ENCODE results near the gene ARRB1. TPM values are rescaled to one million over a fixed set of nuclear protein-coding genes. Genes with fewer than 3 reads are reported as not detected.

Gene ARRB1
- total and polyA plus RNA-seq, 7 experiments from 2014 or later, result 7.5 to 104 (median 58.0) TPM

- H3K4me3 ChIP-seq (ENCODE audit: low read length), result no peak overlapping the region
- Mint-ChIP-seq H3K4me1 (peaks cover 38 to 72% (median 56%) of the 10 kb centered on the region in 7 donors), H3K4me3 (peak overlapping the region in 4 of 10 donors; percentile 12 to 41 (median 26)), H3K9me3 (no peaks in the 10 kb centered on the region), H3K36me3 (peaks cover under 1 to 21% (median 14%) of the 10 kb centered on the region in 5 donors), H3K27me3 (no peaks in the 10 kb centered on the region), H3K27ac (peak overlapping the region; percentile 74 to 99 (median 95))
- DNase-seq, result no peak
- H3K27me3 ChIP-seq (ENCODE audit: control insufficient read depth in 2 of 2, insufficient read depth in 2 of 2, low read length in 2 of 2), result no peaks in the 10 kb centered on the region
- H3K27ac ChIP-seq (ENCODE audit: low read depth, low read length), result peak overlapping the region; percentile 71
- POLR2A ChIA-PET, result interaction anchor here (1.0 to 8.4 kb wide), 6 partner anchors 10 to 130 kb away, joined by 3 to 104 read pairs (median 6); partner anchors contain the start of gene TPBGL
- no peak for ATAC-seq
- no peaks in the 10 kb centered on the region for H3K9me3 ChIP-seq (ENCODE audit: control insufficient read depth in 2 of 3, low read length in 3 of 3)
- H3K36me3 ChIP-seq (ENCODE audit: control insufficient read depth in 2 of 3, insufficient read depth in 3 of 3, low read length in 3 of 3), result peaks cover 0 to 37% (median 4%) of the 10 kb centered on the region in 3 experiments
- CTCF ChIA-PET, result interaction anchor here (1.3 to 14.8 kb wide), 8 partner anchors 11 to 250 kb away, joined by 3 to 416 read pairs (median 20); partner anchors contain the start of gene TPBGL
- peaks cover 37 to 51% of the 10 kb centered on the region in 2 donors for H3K4me1 ChIP-seq (ENCODE audit: control insufficient read depth in 2 of 2, insufficient read depth in 2 of 2, low read length in 2 of 2)
- intact Hi-C loops (cut with micrococcal nuclease), result no loop called here
Observed at GRCh38 chr11:75272391-75272790, 79.1 kb downstream of the ARRB1 start.

- H3K4me3 Mint-ChIP-seq, result peak overlapping the region in 1 of 10 donors; percentile 47
- ATAC-seq (no peak), DNase-seq (peak in 1 of 9 donors; percentile 5)
- no peaks in the 10 kb centered on the region for H3K27me3 ChIP-seq (ENCODE audit: control insufficient read depth in 2 of 2, insufficient read depth in 2 of 2, low read length in 2 of 2)
- no peaks in the 10 kb centered on the region for H3K9me3 Mint-ChIP-seq
- peaks cover 0 to 24% (median 15%) of the 10 kb centered on the region in 5 donors for H3K36me3 Mint-ChIP-seq
- H3K4me1 Mint-ChIP-seq, result peaks cover 31 to 65% (median 49%) of the 10 kb centered on the region in 7 donors
- H3K27ac ChIP-seq (ENCODE audit: low read depth, low read length), result no peak overlapping the region
- peak overlapping the region; percentile 80 to 99 (median 95) for H3K27ac Mint-ChIP-seq
- H3K4me3 ChIP-seq (ENCODE audit: low read length), result no peak overlapping the region
- peaks cover 0 to 37% (median 4%) of the 10 kb centered on the region in 3 experiments for H3K36me3 ChIP-seq (ENCODE audit: control insufficient read depth in 2 of 3, insufficient read depth in 3 of 3, low read length in 3 of 3)
- H3K4me1 ChIP-seq (ENCODE audit: control insufficient read depth in 2 of 2, insufficient read depth in 2 of 2, low read length in 2 of 2), result peaks cover 30 to 44% of the 10 kb centered on the region in 2 donors
- no peaks in the 10 kb centered on the region for H3K27me3 Mint-ChIP-seq
- intact Hi-C loops (cut with micrococcal nuclease), result loop anchor here in 1 of 2 donors (1.0 kb wide), 7 partner anchors 10 to 342 kb away; no protein-coding TSS in a partner anchor
- H3K9me3 ChIP-seq (ENCODE audit: control insufficient read depth in 2 of 3, low read length in 3 of 3), result no peaks in the 10 kb centered on the region
- CTCF ChIA-PET, result interaction anchor here (0.7 to 14.8 kb wide), 12 partner anchors 9 to 249 kb away, joined by 3 to 416 read pairs (median 14); partner anchors contain the start of gene TPBGL
- POLR2A ChIA-PET, result interaction anchor here (1.0 to 8.4 kb wide), 5 partner anchors 9 to 130 kb away, joined by 3 to 104 read pairs (median 4); no protein-coding TSS in a partner anchor
Observed at GRCh38 chr11:75271730-75272129, 79.7 kb downstream of the ARRB1 start.

DNA sequence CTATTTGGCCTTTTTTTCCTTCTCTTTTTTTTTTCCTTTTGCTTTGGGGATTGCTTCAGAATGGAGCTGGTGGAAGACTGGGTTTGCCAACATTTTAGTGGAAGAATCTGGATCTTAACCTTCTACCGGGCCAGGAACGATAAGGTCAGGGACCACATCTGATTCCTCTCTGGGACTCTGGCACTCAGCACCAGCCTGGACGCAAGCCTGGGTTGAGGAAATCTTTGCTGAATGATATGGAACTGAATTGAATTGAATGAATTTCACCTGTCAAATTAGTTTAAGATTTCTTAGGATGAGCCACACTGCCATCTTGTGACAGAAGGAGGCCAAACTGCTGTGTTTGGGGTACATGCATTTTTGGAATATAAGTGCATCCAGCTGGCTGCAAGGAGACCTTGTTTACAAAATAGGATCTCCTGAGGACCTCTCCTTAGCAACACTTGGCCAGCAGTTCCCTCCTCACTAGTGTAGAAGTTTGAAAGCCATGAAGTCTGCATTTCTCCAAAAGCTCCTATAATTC, 80.5 kb downstream of the ARRB1 start:
- peak in 7 of 9 donors; percentile 13 to 50 (median 44) for DNase-seq
- Histone ChIP-seq H3K9me3 (ENCODE audit: control insufficient read depth in 2 of 3, low read length in 3 of 3) (no peaks in the 10 kb centered on the region), H3K4me1 (ENCODE audit: control insufficient read depth in 2 of 2, insufficient read depth in 2 of 2, low read length in 2 of 2) (peaks cover 22 to 36% of the 10 kb centered on the region in 2 donors), H3K4me3 (ENCODE audit: low read length) (no peak overlapping the region), H3K27ac (ENCODE audit: low read depth, low read length) (no peak overlapping the region), H3K27me3 (ENCODE audit: control insufficient read depth in 2 of 2, insufficient read depth in 2 of 2, low read length in 2 of 2) (no peaks in the 10 kb centered on the region), H3K36me3 (ENCODE audit: control insufficient read depth in 2 of 3, insufficient read depth in 3 of 3, low read length in 3 of 3) (peaks cover 0 to 45% (median 4%) of the 10 kb centered on the region in 3 experiments)
- no peaks in the 10 kb centered on the region for H3K27me3 Mint-ChIP-seq
- H3K9me3 Mint-ChIP-seq, result peaks cover 0 to 2% (median 0%) of the 10 kb centered on the region in 11 donors
- ATAC-seq, result no peak
- intact Hi-C loops (cut with micrococcal nuclease), result loop anchor here in 1 of 2 donors (1.0 kb wide), 7 partner anchors 10 to 342 kb away; no protein-coding TSS in a partner anchor
- CTCF ChIA-PET, result interaction anchor here (0.6 to 14.8 kb wide), 19 partner anchors 9 to 678 kb away, joined by 3 to 416 read pairs (median 7); partner anchors contain the start of genes POLD3 and TPBGL
- peaks cover 24 to 57% (median 41%) of the 10 kb centered on the region in 7 donors for H3K4me1 Mint-ChIP-seq
- H3K36me3 Mint-ChIP-seq, result peaks cover 0 to 32% (median 8%) of the 10 kb centered on the region in 5 donors
- H3K27ac Mint-ChIP-seq, result peak overlapping the region in 8 of 9 donors; percentile 82 to 99 (median 94)
- POLR2A ChIA-PET, result interaction anchor here (0.8 to 8.4 kb wide), 5 partner anchors 8 to 129 kb away, joined by 3 to 104 read pairs (median 3); no protein-coding TSS in a partner anchor
- H3K4me3 Mint-ChIP-seq, result peak overlapping the region in 3 of 10 donors; percentile 6 to 47 (median 45)

DNA sequence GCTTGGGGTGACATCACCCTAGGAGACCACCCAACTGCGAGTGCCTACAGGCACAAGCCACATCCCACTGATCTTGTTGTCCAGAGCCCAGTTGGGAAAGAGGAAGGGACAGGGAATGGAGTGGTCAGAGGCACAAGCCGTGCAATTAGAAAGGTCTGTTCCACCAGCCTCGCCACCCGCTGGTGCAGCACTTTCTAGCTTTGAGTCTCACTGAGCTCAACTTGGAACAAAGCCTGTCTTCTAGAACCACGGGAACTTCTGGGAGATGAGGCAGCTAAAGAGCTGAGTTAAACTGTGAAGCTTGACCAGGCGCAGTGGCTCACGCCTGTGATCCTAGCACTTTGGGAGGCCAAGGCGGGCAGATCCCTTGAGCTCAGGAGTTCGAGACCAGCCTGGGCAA, 81.6 kb downstream of the ARRB1 start:
- Mint-ChIP-seq H3K9me3 (peaks cover 0 to 2% (median 0%) of the 10 kb centered on the region in 11 donors), H3K27me3 (no peaks in the 10 kb centered on the region), H3K4me3 (no peak overlapping the region), H3K27ac (peak overlapping the region in 2 of 9 donors; percentile 32 to 41), H3K36me3 (peaks cover 0 to 33% (median 5%) of the 10 kb centered on the region in 5 donors), H3K4me1 (peaks cover 16 to 48% (median 35%) of the 10 kb centered on the region in 7 donors)
- intact Hi-C loops (cut with micrococcal nuclease), result no loop called here
- no peak overlapping the region for H3K27ac ChIP-seq (ENCODE audit: low read depth, low read length)
- CTCF ChIA-PET, result interaction anchor here (1.2 to 14.8 kb wide), 12 partner anchors 8 to 247 kb away, joined by 4 to 416 read pairs (median 14); partner anchors contain the start of gene TPBGL
- H3K4me3 ChIP-seq (ENCODE audit: low read length), result no peak overlapping the region
- H3K36me3 ChIP-seq (ENCODE audit: control insufficient read depth in 2 of 3, insufficient read depth in 3 of 3, low read length in 3 of 3), result peaks cover 0 to 51% (median 4%) of the 10 kb centered on the region in 3 experiments
- DNase-seq (peak in 1 of 9 donors; percentile 0), ATAC-seq (no peak)
- POLR2A ChIA-PET, result interaction anchor here (1.2 to 8.4 kb wide), 2 partner anchors 7 to 22 kb away, joined by 3 to 104 read pairs; no protein-coding TSS in a partner anchor
- H3K9me3 ChIP-seq (ENCODE audit: control insufficient read depth in 2 of 3, low read length in 3 of 3), result no peaks in the 10 kb centered on the region
- peaks cover 13 to 33% of the 10 kb centered on the region in 2 donors for H3K4me1 ChIP-seq (ENCODE audit: control insufficient read depth in 2 of 2, insufficient read depth in 2 of 2, low read length in 2 of 2)
- no peaks in the 10 kb centered on the region for H3K27me3 ChIP-seq (ENCODE audit: control insufficient read depth in 2 of 2, insufficient read depth in 2 of 2, low read length in 2 of 2)

DNA sequence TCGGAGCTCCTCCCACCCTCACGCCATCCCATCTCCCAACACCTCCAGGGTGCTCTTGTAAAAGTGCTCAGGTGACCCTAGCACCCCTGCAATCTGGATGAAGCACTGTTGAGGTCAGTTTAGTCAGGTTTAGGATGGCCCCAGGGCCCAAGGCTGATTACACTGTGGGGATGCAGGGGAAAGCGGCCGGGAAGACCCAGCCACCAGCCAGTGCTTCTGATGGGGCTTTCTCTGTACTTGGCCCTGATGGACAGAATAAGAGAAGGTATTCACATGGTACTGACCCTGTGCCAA, 82.1 kb downstream of the ARRB1 start:
- no peak overlapping the region for H3K27ac ChIP-seq (ENCODE audit: low read depth, low read length)
- peak overlapping the region in 1 of 9 donors; percentile 14 for H3K27ac Mint-ChIP-seq
- peaks cover 9 to 31% of the 10 kb centered on the region in 2 donors for H3K4me1 ChIP-seq (ENCODE audit: control insufficient read depth in 2 of 2, insufficient read depth in 2 of 2, low read length in 2 of 2)
- ATAC-seq, result no peak
- intact Hi-C loops (cut with micrococcal nuclease), result no loop called here
- H3K9me3 Mint-ChIP-seq, result peaks cover 0 to 2% (median 0%) of the 10 kb centered on the region in 11 donors
- H3K4me3 ChIP-seq (ENCODE audit: low read length), result no peak overlapping the region
- no peaks in the 10 kb centered on the region for H3K9me3 ChIP-seq (ENCODE audit: control insufficient read depth in 2 of 3, low read length in 3 of 3)
- no peaks in the 10 kb centered on the region for H3K27me3 ChIP-seq (ENCODE audit: control insufficient read depth in 2 of 2, insufficient read depth in 2 of 2, low read length in 2 of 2)
- no peaks in the 10 kb centered on the region for H3K27me3 Mint-ChIP-seq
- CTCF ChIA-PET, result interaction anchor here (1.2 to 14.8 kb wide), 9 partner anchors 7 to 128 kb away, joined by 4 to 416 read pairs (median 22); no protein-coding TSS in a partner anchor
- H3K36me3 ChIP-seq (ENCODE audit: control insufficient read depth in 2 of 3, insufficient read depth in 3 of 3, low read length in 3 of 3), result peaks cover 0 to 51% (median 4%) of the 10 kb centered on the region in 3 experiments
- H3K4me3 Mint-ChIP-seq, result no peak overlapping the region
- H3K36me3 Mint-ChIP-seq, result peaks cover 0 to 33% (median 5%) of the 10 kb centered on the region in 5 donors
- POLR2A ChIA-PET, result interaction anchor here (0.6 to 1.1 kb wide), 2 partner anchors 14 to 258 kb away, joined by 3 read pairs; no protein-coding TSS in a partner anchor
- peaks cover 15 to 48% (median 39%) of the 10 kb centered on the region in 7 donors for H3K4me1 Mint-ChIP-seq
- DNase-seq, result peak in 1 of 9 donors; percentile 0

GRCh38 chr11:75268626-75269366, 82.7 kb downstream of the ARRB1 start:
- no peak overlapping the region for H3K4me3 Mint-ChIP-seq

More at GRCh38 chr11:75268626-75269366, 82.7 kb downstream of the ARRB1 start:
- peak overlapping the region in 1 of 9 donors; percentile 14 for H3K27ac Mint-ChIP-seq
- H3K27me3 ChIP-seq (ENCODE audit: control insufficient read depth in 2 of 2, insufficient read depth in 2 of 2, low read length in 2 of 2), result no peaks in the 10 kb centered on the region
- H3K4me3 ChIP-seq (ENCODE audit: low read length), result no peak overlapping the region
- POLR2A ChIA-PET, result interaction anchor here (0.5 to 1.2 kb wide), 4 partner anchors 10 to 258 kb away, joined by 3 read pairs; no protein-coding TSS in a partner anchor
- peaks cover 4 to 31% of the 10 kb centered on the region in 2 donors for H3K4me1 ChIP-seq (ENCODE audit: control insufficient read depth in 2 of 2, insufficient read depth in 2 of 2, low read length in 2 of 2)
- DNase-seq (peak in 1 of 9 donors; percentile 4), ATAC-seq (no peak)
- intact Hi-C loops (cut with micrococcal nuclease), result no loop called here
- peaks cover 0 to 2% (median 0%) of the 10 kb centered on the region in 11 donors for H3K9me3 Mint-ChIP-seq
- H3K9me3 ChIP-seq (ENCODE audit: control insufficient read depth in 2 of 3, low read length in 3 of 3), result no peaks in the 10 kb centered on the region
- H3K27ac ChIP-seq (ENCODE audit: low read depth, low read length), result no peak overlapping the region
- H3K27me3 Mint-ChIP-seq, result no peaks in the 10 kb centered on the region
- peaks cover 15 to 48% (median 39%) of the 10 kb centered on the region in 7 donors for H3K4me1 Mint-ChIP-seq
- peaks cover 0 to 29% (median 4%) of the 10 kb centered on the region in 5 donors for H3K36me3 Mint-ChIP-seq
- peaks cover 0 to 50% (median 4%) of the 10 kb centered on the region in 3 experiments for H3K36me3 ChIP-seq (ENCODE audit: control insufficient read depth in 2 of 3, insufficient read depth in 3 of 3, low read length in 3 of 3)
- CTCF ChIA-PET, result interaction anchor here (2.0 to 9.8 kb wide), 5 partner anchors 12 to 128 kb away, joined by 6 to 185 read pairs (median 23); no protein-coding TSS in a partner anchor

Measured in naive thymus-derived CD4-positive, alpha-beta T cell (primary cell).